Mesodermal cell (in vitro differentiated cells): ENCODE measurements around the gene AGFG2. TPM values are rescaled to one million over a fixed set of nuclear protein-coding genes. Genes with fewer than 3 reads are reported as not detected.
"Not testable (repeated sequence)": the region's sequence is repeated elsewhere in the genome, so short reads cannot be mapped to it uniquely, and the experiment has no call there.

ENCODE experiments used
- H3K27ac ChIP-seq: 2 replicates; pipeline ENCODE4 v1.7.0; 2013; ENCODE audit warnings: mild to moderate bottlenecking, low read depth, low read length, moderate library complexity; ENCODE audit not compliant: severe bottlenecking
- H3K36me3 ChIP-seq: 2 replicates; pipeline ENCODE4 v1.7.1; 2013; ENCODE audit warnings: mild to moderate bottlenecking, low read length, moderate library complexity; ENCODE audit not compliant: control insufficient read depth, insufficient read depth
- H3K4me1 ChIP-seq: one replicate; pipeline ENCODE4 v1.7.1; 2013; ENCODE audit warnings: mild to moderate bottlenecking, low read length; ENCODE audit not compliant: insufficient read depth, control insufficient read depth, poor library complexity, severe bottlenecking
- H3K4me3 ChIP-seq: 2 replicates; pipeline ENCODE4 v1.7.0; 2013; ENCODE audit warnings: low read length, control low read depth, mild to moderate bottlenecking; ENCODE audit not compliant: insufficient read depth, poor library complexity, severe bottlenecking; ENCODE audit errors: extremely low read depth
- H3K9me3 ChIP-seq: 2 replicates; pipeline ENCODE4 v1.7.1; 2013; ENCODE audit warnings: mild to moderate bottlenecking, low read length, moderate library complexity; ENCODE audit not compliant: control insufficient read depth
- WGBS, 2 experiments: methylation state at CpG; one replicate each; pipeline ENCODE4 v1.1.5; 2013; ENCODE audit warnings: missing lambda C conversion rate in 2 of 2; ENCODE audit not compliant: insufficient coverage in 2 of 2; 5-methylcytosine and 5-hydroxymethylcytosine counted together
- polyA plus RNA-seq, 2 experiments: library from polyadenylated mRNA; stranded (reverse); fragments of 50-300 nt; gene quantifications; one replicate each; pipeline ENCODE4 v1.2.3, GENCODE V29; 2013

The AGFG2 gene, protein sequence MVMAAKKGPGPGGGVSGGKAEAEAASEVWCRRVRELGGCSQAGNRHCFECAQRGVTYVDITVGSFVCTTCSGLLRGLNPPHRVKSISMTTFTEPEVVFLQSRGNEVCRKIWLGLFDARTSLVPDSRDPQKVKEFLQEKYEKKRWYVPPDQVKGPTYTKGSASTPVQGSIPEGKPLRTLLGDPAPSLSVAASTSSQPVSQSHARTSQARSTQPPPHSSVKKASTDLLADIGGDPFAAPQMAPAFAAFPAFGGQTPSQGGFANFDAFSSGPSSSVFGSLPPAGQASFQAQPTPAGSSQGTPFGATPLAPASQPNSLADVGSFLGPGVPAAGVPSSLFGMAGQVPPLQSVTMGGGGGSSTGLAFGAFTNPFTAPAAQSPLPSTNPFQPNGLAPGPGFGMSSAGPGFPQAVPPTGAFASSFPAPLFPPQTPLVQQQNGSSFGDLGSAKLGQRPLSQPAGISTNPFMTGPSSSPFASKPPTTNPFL
- 14.0 TPM for polyA plus RNA-seq (2013, experiment 1 of 2)
- 9.2 TPM for polyA plus RNA-seq (2013, experiment 2 of 2)

DNA sequence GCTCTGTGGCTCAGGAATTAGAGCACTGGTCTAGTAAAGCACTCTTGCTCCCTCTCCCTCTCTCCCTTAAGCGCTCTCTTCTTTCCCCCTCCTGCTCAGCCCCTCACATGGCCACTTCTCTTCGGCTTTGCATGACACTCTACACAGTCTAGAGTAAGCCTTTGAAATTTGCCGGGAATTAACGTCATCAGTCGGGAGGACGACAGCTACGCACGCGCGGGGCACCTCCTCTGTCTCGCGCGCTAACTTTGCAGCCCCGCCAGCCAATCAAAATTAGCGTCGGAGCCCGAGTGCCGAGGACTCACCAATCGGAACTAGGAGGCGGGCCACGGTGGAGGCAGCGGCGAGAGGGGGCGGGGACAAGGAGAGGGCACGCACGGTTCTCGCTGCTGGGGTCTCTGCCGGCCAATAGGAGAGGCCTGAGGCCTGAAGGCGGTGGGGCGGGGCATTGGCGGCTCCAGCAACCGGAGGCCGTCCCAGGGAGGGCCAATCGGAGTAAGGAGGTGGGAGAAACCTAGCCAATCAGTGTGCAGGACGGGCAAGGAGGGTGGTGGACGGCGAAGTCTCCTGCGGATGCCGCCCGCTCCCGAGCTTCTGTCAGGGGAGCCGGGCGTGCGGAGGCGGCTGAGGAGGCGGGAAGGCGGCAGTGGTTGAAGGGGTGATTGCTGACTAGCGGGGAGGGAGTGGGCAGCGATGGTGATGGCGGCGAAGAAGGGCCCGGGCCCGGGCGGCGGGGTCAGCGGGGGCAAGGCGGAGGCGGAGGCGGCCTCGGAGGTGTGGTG lies at the start of gene AGFG2:
Gene AGFG2, plus strand, starts transcription at position 550 of the 782 bp plus-strand sequence. Its CDS starts 144 bp downstream, at position 694.
- Histone ChIP-seq H3K27ac (peak within 1 kb of the TSS; percentile 0), H3K4me3 (peak within 1 kb of the TSS; percentile 76), H3K36me3 (no peaks in the 10 kb centered on the region), H3K4me1 (no peaks in the 10 kb centered on the region), H3K9me3 (no peaks in the 10 kb centered on the region)
- 0 to 1% methylated on average over 40 to 46 of the region's 60 CpGs for WGBS, 2 experiments

DNA sequence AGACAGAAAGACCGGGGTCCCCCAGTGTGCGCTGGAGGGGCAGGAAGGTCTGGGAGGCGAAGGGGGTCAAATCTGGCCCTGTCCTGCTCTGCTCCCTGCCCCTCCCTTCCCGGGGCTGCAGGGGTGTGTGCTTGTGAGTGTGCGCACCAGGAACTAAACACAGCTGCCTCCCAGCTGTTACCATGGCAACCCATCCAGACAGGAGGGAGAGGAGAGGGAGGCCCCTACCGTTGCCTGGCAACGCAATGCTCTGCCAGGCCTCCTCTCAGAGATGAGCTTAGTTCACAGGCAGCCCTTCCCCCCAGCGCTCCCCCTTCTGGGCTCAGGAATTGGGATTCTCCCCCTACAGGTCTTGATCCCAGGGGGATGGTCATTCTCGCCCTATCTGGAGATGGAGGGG lies 49.2 kb upstream of the AGFG2 start:
- H3K9me3 ChIP-seq = no peaks in the 10 kb centered on the region
- H3K27ac ChIP-seq = no peak overlapping the region
- WGBS, 2 experiments = 40 to 52% methylated on average over 1 to 3 of the region's 9 CpGs
- peaks cover 15% of the 10 kb centered on the region for H3K36me3 ChIP-seq
- no peak overlapping the region for H3K4me3 ChIP-seq
- peaks cover 27% of the 10 kb centered on the region for H3K4me1 ChIP-seq

DNA sequence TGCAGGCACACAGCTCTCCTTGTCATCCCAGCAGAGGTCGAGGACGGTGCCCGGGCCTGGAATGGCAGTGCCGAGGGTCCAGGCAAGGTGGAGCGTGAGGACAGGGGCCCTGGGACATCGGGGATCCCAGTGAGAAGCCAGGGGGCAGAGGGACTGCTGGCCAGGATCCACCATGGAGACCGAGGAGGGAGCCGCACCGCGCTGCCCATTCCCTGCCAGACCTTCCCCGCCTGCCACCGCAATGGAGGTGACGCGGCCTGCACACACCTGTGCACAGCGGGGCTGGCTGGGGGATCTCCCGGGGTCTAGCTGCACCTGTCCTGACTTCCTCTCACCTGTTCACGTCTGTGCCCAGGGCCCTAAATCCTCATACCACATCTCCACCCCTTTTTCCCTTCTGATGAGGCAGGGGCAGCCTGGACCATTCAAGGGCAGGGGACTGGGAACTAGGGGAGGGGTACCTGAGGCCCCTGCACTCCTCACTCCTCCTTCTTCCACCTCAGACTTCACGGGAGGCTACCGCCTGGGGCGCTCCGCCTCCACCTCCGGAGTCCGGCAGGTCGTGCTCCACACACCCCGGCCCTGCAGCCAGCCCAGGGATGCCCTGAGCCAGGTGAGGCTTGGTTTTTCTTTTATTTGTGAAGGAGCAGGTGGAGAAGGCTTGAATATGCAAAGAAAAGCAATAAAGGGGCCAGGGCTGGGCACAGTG lies 48.4 kb upstream of the AGFG2 start:
- Histone ChIP-seq H3K36me3 (peaks cover 15% of the 10 kb centered on the region), H3K9me3 (no peaks in the 10 kb centered on the region), H3K27ac (no peak overlapping the region), H3K4me3 (no peak overlapping the region), H3K4me1 (peaks cover 25% of the 10 kb centered on the region)
- WGBS, 2 experiments = 92 to 95% methylated on average over 10 to 20 of the region's 25 CpGs

DNA sequence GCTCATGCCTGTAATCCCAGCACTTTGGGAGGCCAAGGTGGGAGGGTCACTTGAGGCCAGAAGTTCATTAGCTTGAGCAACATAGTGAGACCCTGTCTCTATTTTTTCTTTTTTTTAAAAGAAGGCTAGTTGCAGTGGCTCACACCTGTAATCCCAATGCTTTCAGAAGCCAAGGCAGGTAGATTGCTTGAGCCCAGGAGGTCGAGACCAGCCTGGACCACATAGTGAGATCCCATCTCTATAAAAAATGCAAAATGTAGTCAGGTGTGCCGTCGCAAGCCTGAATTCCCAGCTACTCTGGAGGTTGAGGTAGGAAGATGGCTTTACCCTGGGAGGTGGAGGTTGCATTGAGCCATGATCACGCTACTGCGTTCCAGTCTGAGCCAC lies 47.8 kb upstream of the AGFG2 start:
- H3K4me1 ChIP-seq = peaks cover 22% of the 10 kb centered on the region
- WGBS, 2 experiments = 93 to 94% methylated on average over 4 to 5 of the region's 5 CpGs
- no peaks in the 10 kb centered on the region for H3K9me3 ChIP-seq
- no peak overlapping the region for H3K4me3 ChIP-seq
- H3K36me3 ChIP-seq = peaks cover 15% of the 10 kb centered on the region
- H3K27ac ChIP-seq = no peak overlapping the region

DNA sequence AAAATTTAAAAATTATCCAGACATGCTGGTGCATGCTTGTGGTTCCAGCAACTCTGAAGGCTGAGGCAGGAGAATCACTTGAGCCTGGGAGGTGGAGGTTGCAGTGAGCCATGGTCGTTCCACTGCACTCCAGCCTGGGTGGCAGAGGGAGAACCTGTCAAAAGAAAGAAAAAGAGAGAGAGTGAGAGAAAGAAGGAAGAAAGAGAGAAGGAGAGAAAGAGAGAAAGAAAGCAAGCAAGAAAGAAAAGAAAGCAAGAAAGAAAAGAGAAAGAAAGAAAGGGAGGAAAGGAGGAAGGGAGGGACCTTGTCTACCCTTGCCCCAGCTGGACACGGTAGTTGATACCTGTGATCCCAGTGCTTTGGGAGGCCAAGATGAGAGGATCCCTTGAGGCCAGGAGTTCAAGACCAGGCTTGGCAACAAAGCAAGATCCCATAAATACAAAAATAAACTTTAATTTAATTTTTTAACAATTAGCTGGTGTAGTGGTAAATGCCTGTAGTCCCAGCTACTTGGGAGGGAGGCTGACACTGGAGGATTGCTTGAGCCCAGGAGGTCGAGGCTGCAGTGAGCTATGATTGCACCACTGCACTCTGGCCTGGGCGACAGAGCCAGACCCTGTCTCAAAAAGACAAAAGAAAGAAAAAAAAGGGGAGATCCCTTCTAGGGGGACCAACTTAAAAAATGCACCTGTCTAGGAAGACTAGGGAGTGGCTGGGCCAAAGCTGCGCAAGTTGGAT lies 46.1 kb upstream of the AGFG2 start:
- WGBS, 2 experiments = 87 to 97% methylated on average over 5 of the region's 5 CpGs
- Histone ChIP-seq H3K27ac (no peak overlapping the region), H3K4me1 (peaks cover 14% of the 10 kb centered on the region), H3K9me3 (no peaks in the 10 kb centered on the region), H3K36me3 (peaks cover 15% of the 10 kb centered on the region), H3K4me3 (no peak overlapping the region)

DNA sequence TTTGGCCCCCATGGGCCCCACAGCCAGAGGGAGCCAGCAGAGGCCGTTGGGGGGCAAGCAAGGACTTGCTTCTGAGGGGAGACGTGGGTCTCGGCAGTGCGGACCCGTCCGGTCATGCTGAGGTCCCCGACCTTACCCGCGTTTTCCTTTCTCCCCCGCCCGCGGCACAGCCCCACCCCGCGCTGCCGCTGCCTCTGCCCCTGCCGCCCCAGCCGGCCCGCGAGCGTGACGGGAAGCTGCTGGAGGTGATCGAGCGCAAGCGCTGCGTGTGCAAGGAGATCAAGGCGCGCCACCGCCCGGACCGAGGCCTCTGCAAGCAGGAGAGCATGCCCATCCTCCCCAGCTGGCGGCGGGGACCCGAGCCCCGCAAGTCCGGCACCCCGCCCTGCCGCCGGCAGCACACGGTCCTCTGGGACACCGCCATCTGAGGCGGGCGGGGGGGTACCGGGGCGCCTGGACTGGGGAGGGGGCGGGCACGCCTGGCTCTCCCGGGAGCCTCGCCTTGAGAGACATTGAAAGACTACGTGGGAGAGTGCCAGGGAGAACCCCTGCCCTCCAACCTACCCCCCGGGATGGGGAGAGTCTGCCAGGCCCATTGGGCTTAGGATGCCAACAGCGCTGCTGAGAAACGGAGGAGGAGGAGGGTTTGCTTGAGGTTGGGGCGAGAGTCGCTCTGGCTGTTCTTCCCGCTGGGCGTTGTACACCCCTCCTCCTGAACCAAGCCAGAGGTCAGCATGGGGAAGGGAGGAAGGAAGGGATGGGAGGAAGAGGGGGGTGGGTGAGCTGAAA lies 45.3 kb upstream of the AGFG2 start:
- peaks cover 8% of the 10 kb centered on the region for H3K36me3 ChIP-seq
- peaks cover 14% of the 10 kb centered on the region for H3K4me1 ChIP-seq
- H3K9me3 ChIP-seq = no peaks in the 10 kb centered on the region
- peak overlapping the region; percentile 18 for H3K4me3 ChIP-seq
- WGBS, 2 experiments = 9 to 10% methylated on average over 39 of the region's 56 CpGs
- H3K27ac ChIP-seq = no peak overlapping the region

DNA sequence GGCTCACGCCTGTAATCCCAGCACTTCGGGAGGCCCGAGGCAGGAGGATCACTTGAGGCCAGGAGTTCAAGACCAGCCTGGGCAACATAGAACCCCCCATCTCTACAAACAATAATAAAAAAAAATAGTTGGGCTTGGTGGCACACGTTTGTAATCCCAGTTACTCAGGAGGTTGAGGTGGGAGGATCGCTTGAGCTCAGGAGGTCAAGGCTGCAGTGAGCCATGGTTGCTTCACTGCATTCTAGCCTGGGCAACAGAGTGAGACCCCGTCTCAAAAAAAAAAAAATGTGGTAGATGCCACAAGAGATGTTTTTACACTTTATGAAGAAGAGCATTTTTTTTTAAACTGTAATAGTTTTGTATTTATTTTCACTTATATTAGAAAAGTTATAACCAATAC lies 42.5 kb upstream of the AGFG2 start:
- H3K27ac ChIP-seq = no peak overlapping the region
- peaks cover 6% of the 10 kb centered on the region for H3K4me1 ChIP-seq
- WGBS, 2 experiments = 90 to 100% methylated on average over 2 of the region's 6 CpGs

DNA sequence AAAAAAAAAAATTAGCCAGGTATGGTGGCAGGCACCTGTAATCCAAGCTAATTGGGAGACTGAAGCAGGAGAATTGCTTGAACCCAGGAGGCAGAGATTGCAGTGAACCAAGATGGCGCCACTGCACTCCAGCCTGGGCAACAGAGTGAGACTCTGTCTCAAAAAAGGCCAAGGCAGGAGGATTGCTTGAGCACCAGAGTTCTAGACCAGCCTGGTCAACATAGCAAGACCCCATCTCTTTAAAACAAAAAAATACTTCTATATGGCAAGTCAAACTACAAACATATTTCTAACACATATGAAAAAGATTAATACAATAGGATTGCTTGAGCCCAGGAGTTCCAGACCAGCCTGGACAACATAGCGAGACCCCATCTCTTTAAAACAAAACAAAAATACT lies 38.3 kb upstream of the AGFG2 start:
- not testable (repeated sequence) for H3K4me1 ChIP-seq, H3K9me3 ChIP-seq, H3K27ac ChIP-seq, H3K4me3 ChIP-seq, H3K36me3 ChIP-seq
- 71% methylated on average over 1 of the region's 2 CpGs; no CpG with 5 or more reads in 1 of the 2 experiments for WGBS, 2 experiments

More for the DNA sequence above, 42.5 kb upstream of the AGFG2 start:
- H3K36me3 ChIP-seq = peaks cover 6% of the 10 kb centered on the region
- H3K4me3 ChIP-seq = no peak overlapping the region
- H3K9me3 ChIP-seq = no peaks in the 10 kb centered on the region

DNA sequence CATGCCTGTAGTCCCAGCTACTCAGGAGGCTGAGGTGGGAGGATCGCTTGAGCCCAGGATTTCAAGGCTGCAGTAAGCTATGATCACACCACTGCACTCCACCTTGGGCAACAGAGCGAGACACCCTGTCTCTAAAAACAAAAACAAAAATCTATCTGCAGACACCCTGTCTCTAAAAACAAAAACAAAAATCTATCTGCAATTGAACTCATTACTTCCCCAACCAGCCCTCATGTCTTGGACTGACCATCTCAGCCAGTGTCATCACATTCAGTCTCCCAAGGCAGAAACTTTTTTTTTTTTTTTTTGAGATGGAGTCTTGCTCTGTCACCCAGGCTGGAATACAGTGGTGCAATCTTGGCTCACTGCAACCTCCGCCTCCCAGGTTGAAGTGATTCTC lies 35.0 kb upstream of the AGFG2 start:
- WGBS, 2 experiments = 100% methylated on average over 2 to 3 of the region's 3 CpGs
- H3K27ac ChIP-seq = peak overlapping the region; percentile 76
- not testable (repeated sequence) for H3K4me3 ChIP-seq, H3K4me1 ChIP-seq, H3K9me3 ChIP-seq, H3K36me3 ChIP-seq
